GM18868 (cell line): Measurements from ENCODE around the gene GIMAP7.

Source experiments
- ATAC-seq: cut with Tn5 transposase; IDR thresholded peaks from one replicate; pipeline ENCODE4 v1.9.1; 2021; ENCODE audit warnings: mild to moderate bottlenecking, moderate library complexity; ENCODE audit not compliant: unreplicated experiment

Gene GIMAP7

DNA sequence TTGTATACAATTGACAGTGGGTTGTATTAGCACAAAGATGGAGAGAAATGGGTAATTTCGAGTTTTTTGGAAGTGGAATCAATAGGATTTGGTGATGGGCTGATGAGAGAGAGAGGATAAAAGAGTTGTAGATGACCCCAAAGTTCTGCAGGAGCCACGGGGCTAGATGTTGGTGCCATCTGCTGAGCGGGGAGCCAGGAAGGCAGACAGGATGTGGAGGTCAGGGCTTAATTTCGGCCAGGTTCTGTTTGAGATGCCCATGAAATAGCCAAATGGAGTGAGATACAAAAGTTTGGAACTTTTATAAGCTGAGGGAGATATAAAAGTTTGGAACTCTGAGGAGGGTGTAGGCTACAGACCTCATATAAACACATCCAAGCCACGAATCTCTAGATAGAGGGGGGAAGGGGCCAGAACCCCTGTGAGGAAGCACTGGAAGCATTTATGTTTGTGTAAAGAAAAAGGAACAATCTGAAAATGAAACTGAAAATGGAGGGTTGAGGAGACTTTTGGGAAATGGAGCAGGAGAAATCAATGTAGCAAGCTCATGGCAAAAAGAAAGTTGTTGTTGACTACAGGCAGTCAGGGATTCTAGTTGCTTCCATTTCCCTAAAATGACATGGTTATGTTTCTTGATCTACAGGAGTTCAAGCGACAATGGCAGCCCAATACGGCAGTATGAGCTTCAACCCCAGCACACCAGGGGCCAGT is 54.7 kb downstream of the GIMAP7 start:
- no peak for ATAC-seq
